K562 (cell line): Measurements from ENCODE around the gene EPHA2. TPM values are rescaled to one million over a fixed set of nuclear protein-coding genes. Genes with fewer than 3 reads are reported as not detected.
A peak's percentile ranks its signal among the peaks of the same experiment; 100 is the strongest.

ENCODE experiments used
- BRCA1 ChIP-seq, 2 experiments: fragments of 450-650 bp in 1 of 2; sonication (generic) in 1 of 2; formaldehyde crosslinking in 1 of 2; IDR thresholded peaks; 2 replicates each; pipeline versions ENCODE4 v1.5.0 to v1.6.1; 2017 to 2020; ENCODE audit warnings: mild to moderate bottlenecking in 1 of 2, missing genetic modification reagents in 1 of 2
- HMG20B ChIP-seq: fragments of 250-450 bp; sonication (Bioruptor Pico); IDR thresholded peaks from 2 replicates; pipeline ENCODE4 v1.5.0; 2021; ENCODE audit warnings: mild to moderate bottlenecking
- MLX ChIP-seq, 2 experiments: fragments of 450-650 bp in 1 of 2; sonication (generic) in 1 of 2; formaldehyde crosslinking; conservative IDR thresholded peaks; 2 replicates each; pipeline versions ENCODE4 v1.4.0 to v1.8.1; 2020 to 2022; ENCODE audit warnings: mild to moderate bottlenecking in 1 of 2, missing genetic modification reagents in 1 of 2
- PPARD ChIP-seq: fragments of 250-450 bp; sonication (Bioruptor Pico); IDR thresholded peaks from 2 replicates; pipeline ENCODE4 v1.8.0; 2022; ENCODE audit warnings: inconsistent platforms, mild to moderate bottlenecking, moderate library complexity
- SNRNP70 ChIP-seq: fragments of 200-400 bp; formaldehyde crosslinking; optimal IDR thresholded peaks from 2 replicates; pipeline ENCODE3; 2017; ENCODE audit warnings: low read depth, low read length
- SPI1 ChIP-seq: IDR thresholded peaks from 2 replicates; pipeline ENCODE4 v1.6.1; 2011; ENCODE audit warnings: low read depth, low read length, control low read depth, borderline replicate concordance
- TBP ChIP-seq: optimal IDR thresholded peaks from 2 replicates; pipeline ENCODE3; 2011; ENCODE audit warnings: low read depth, low read length, improper control_type of control experiment
- ZBTB7A ChIP-seq: IDR thresholded peaks from 2 replicates; pipeline ENCODE4 v1.6.1; 2011; ENCODE audit warnings: low read depth, mild to moderate bottlenecking, low read length, moderate library complexity, borderline replicate concordance; ENCODE audit not compliant: control insufficient read depth
- ZC3H4 ChIP-seq: sonication (generic); formaldehyde crosslinking; IDR thresholded peaks from 2 replicates; pipeline ENCODE4 v1.9.0; 2021; ENCODE audit warnings: missing genetic modification reagents, borderline replicate concordance
- ZNF407 ChIP-seq: fragments of 450-650 bp; IDR thresholded peaks from 2 replicates; pipeline ENCODE4 v1.6.1; 2016; ENCODE audit warnings: low read depth
- polyA plus RNA-seq, 8 experiments: library from polyadenylated mRNA; depleted of rRNA in 4 of 8; stranded (reverse) in 5 of 8; unstranded in 3 of 8; fragments of >200 nt; fragmentation: Nextera tagmentation in 2 of 8; fragmentation: Illumina TruSeq in 1 of 8; extraction: Ambion mirVana in 2 of 8; extraction: Trizol in 1 of 8; gene quantifications; 2 replicates each; pipeline versions ENCODE4 v1.2.1 to v1.2.3, GENCODE V29; 2011 to 2014; ENCODE audit warnings: inconsistent platforms in 1 of 8, missing spikeins in 1 of 8
- total RNA-seq, 7 experiments: library from RNA; depleted of rRNA in 6 of 7; stranded (reverse); fragments of >200 nt in 6 of 7; fragmentation: Illumina TruSeq in 2 of 7; extraction: Trizol in 2 of 7; gene quantifications; 2 replicates each; pipeline versions ENCODE4 v1.2.1 to v1.2.3, GENCODE V29; 2011 to 2021; ENCODE audit warnings: low replicate concordance in 1 of 7
- TF ChIP-seq, protein P1 (sequence below): sonication (generic); formaldehyde crosslinking; IDR thresholded peaks from 2 replicates; pipeline ENCODE4 v1.8.0; 2022; ENCODE audit warnings: missing genetic modification reagents, mild to moderate bottlenecking, borderline replicate concordance
- TF ChIP-seq, protein P2 (sequence below): sonication (generic); formaldehyde crosslinking; IDR thresholded peaks from 2 replicates; pipeline ENCODE4 v1.8.0; 2022; ENCODE audit warnings: missing genetic modification reagents, mild to moderate bottlenecking, moderate library complexity, borderline replicate concordance

The EPHA2 gene
- total and polyA plus RNA-seq, 9 of the 15 experiments (the other 6 are each of a cell fraction or from before 2014, with no cell fraction given) = 0.04 to 0.40 (median 0.07) TPM; not detected in 4

DNA sequence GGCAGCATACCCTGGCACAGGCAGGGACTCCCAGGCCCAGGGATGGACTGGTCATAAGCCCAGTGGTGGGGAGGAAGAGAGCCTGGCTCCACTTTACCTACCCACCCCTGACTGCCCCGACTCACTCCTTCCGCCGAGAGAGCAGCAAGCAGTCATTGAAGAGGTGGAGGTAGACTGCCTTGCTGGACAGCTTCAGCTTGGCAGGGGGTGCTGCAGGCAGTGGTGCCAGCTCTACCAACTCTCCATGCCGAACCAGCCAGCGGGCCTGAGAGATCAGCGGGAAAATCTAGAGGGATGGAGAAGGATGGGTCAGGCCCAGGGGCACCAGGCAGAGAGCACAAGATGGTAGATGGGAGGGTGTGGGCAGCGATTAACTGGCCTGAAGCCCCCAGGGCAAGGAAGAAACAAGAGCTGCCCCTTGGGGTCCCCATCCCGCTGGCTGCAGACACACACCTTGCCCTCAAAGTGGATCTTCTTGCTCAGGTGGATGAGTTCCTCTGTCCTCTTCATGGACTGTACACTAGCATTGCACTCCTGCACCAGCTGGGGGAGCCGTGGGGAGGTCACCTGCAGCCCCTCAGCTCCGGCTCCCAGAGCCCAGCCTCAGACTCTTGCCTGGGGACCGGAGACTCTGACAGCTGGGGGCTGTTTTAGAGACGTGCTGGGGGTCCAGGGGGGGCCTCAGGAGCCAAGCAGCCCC is 48.9 kb upstream of the EPHA2 start (continued):
- peak; percentile 80; the same call in 1 of the 2 replicates for TF ChIP-seq ZBTB7A
- no peak for TF ChIP-seq PPARD (CRISPR knock-in tag)
- no peak for TF ChIP-seq TBP
- TF ChIP-seq SNRNP70 = no peak
- TF ChIP-seq ZNF407 = no peak
- TF ChIP-seq HMG20B (CRISPR knock-in tag) = no peak
- TF ChIP-seq ZC3H4 (CRISPR knock-in tag) = peak; percentile 72; the same call in 1 of the 2 replicates
- TF ChIP-seq, protein P1, sequence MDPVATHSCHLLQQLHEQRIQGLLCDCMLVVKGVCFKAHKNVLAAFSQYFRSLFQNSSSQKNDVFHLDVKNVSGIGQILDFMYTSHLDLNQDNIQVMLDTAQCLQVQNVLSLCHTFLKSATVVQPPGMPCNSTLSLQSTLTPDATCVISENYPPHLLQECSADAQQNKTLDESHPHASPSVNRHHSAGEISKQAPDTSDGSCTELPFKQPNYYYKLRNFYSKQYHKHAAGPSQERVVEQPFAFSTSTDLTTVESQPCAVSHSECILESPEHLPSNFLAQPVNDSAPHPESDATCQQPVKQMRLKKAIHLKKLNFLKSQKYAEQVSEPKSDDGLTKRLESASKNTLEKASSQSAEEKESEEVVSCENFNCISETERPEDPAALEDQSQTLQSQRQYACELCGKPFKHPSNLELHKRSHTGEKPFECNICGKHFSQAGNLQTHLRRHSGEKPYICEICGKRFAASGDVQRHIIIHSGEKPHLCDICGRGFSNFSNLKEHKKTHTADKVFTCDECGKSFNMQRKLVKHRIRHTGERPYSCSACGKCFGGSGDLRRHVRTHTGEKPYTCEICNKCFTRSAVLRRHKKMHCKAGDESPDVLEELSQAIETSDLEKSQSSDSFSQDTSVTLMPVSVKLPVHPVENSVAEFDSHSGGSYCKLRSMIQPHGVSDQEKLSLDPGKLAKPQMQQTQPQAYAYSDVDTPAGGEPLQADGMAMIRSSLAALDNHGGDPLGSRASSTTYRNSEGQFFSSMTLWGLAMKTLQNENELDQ (CRISPR knock-in tag) = no peak
- TF ChIP-seq, protein P2, sequence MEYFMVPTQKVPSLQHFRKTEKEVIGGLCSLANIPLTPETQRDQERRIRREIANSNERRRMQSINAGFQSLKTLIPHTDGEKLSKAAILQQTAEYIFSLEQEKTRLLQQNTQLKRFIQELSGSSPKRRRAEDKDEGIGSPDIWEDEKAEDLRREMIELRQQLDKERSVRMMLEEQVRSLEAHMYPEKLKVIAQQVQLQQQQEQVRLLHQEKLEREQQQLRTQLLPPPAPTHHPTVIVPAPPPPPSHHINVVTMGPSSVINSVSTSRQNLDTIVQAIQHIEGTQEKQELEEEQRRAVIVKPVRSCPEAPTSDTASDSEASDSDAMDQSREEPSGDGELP (CRISPR knock-in tag) = peak; percentile 63; the same call in 1 of the 2 replicates
- TF ChIP-seq MLX (CRISPR knock-in tag; conservative IDR thresholded peaks at IDR 0.05) = 0 out of 4 replicates have a peak, but pooled peaks of 1 of the 2 experiments have one; percentile 47
- no peak for TF ChIP-seq BRCA1 (IDR thresholded peaks at IDR 0.05)
- TF ChIP-seq BRCA1 (CRISPR knock-in tag; IDR thresholded peaks at IDR 0.05) = peak; percentile 80; the same call in 1 of the 2 replicates
- TF ChIP-seq SPI1 = 0 out of 2 replicates have a peak, but pooled peaks have one; percentile 10
